Brain microvascular endothelial cell (primary cell): ENCODE measurements around the gene CLTC.

Source experiments
- DNase-seq: peaks from one replicate; pipeline ENCODE4 v3.0.0-alpha.2; 2020
- H3K27ac ChIP-seq: fragments of 250-450 bp; sonication (Bioruptor Pico); 2 replicates; pipeline ENCODE4 v1.5.1; 2020; ENCODE audit warnings: mild to moderate bottlenecking, moderate library complexity
- H3K27me3 ChIP-seq: fragments of 250-450 bp; sonication (Bioruptor Pico); replicated peaks from 2 replicates; pipeline ENCODE4 v1.5.1; 2020; ENCODE audit warnings: mild to moderate bottlenecking
- H3K36me3 ChIP-seq: fragments of 250-450 bp; sonication (Bioruptor Pico); replicated peaks from 2 replicates; pipeline ENCODE4 v1.5.1; 2020; ENCODE audit warnings: mild to moderate bottlenecking
- H3K4me3 ChIP-seq: 2 replicates; pipeline ENCODE4 v1.5.1; 2011; ENCODE audit warnings: low read depth, mild to moderate bottlenecking, control low read depth, low read length, moderate library complexity
- in situ Hi-C: cut with HindIII; loops from 2 replicates; pipeline ENCODE4 v1.10.0; 2017; ENCODE audit warnings: low sequenced_read_pairs, low pct_ligation_motif_present
- TF ChIP-seq, protein P1 (sequence below): IDR thresholded peaks from 2 replicates; pipeline ENCODE4 v1.5.1; 2011; ENCODE audit warnings: low read depth, mild to moderate bottlenecking, moderate library complexity, low read length, control low read depth, inconsistent platforms; ENCODE audit errors: missing control alignments

CLTC gene

DNA sequence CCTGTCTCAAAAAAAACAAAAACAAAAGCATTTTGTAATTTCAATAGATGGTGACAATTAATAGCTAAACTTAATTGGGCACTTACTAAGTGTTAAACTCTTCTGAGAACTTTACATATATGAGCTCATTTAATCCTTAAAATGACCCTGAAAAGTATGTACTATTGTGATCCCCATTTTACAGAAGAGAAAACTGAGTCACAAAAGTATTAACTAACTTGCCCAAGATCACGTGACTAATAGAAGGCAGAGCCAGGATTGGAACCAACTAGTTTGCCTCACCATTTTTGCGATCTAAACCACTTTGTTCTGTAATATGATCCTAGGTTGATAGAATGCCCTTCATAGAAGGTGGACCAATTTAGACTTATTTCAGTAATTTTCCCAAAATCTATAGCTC lies 114.0 kb downstream of the CLTC start:
- Histone ChIP-seq H3K27me3 (no peaks in the 10 kb centered on the region), H3K4me3 (no peak overlapping the region), H3K27ac (no peak overlapping the region), H3K36me3 (peaks cover 18% of the 10 kb centered on the region)
- DNase-seq = no peak
- TF ChIP-seq, protein P1, sequence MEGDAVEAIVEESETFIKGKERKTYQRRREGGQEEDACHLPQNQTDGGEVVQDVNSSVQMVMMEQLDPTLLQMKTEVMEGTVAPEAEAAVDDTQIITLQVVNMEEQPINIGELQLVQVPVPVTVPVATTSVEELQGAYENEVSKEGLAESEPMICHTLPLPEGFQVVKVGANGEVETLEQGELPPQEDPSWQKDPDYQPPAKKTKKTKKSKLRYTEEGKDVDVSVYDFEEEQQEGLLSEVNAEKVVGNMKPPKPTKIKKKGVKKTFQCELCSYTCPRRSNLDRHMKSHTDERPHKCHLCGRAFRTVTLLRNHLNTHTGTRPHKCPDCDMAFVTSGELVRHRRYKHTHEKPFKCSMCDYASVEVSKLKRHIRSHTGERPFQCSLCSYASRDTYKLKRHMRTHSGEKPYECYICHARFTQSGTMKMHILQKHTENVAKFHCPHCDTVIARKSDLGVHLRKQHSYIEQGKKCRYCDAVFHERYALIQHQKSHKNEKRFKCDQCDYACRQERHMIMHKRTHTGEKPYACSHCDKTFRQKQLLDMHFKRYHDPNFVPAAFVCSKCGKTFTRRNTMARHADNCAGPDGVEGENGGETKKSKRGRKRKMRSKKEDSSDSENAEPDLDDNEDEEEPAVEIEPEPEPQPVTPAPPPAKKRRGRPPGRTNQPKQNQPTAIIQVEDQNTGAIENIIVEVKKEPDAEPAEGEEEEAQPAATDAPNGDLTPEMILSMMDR = no peak
- in situ Hi-C loops = no loop called here

- peaks cover 18% of the 10 kb centered on the region for H3K36me3 ChIP-seq
- in situ Hi-C loops = no loop called here
- H3K27ac ChIP-seq = no peak overlapping the region
- no peak for DNase-seq
- TF ChIP-seq, protein P1 = no peak
- no peak overlapping the region for H3K4me3 ChIP-seq
- H3K27me3 ChIP-seq = no peaks in the 10 kb centered on the region
These were observed 114.5 kb downstream of the CLTC start for GRCh38 chr17:59734226-59734625.

DNA sequence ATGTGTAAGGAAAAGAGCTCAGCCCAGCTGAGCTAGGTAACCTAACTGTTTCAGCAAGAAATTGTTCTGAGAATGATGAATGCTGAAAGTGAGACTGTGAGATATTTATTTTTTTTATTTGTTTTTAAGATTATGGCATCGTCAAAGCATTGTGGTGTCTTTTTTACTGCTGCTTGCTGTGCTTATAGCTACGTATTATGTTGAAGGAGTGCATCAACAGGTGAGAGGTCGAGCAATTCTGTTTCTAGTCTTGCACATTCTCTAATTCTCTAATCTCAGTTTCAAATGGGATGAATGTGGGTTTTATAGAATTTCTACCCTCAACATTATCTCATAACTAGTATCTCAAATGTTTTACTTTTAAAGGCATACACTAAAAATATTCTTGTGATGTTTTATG lies 117.6 kb downstream of the CLTC start:
- Histone ChIP-seq H3K27me3 (no peaks in the 10 kb centered on the region), H3K27ac (no peak overlapping the region), H3K4me3 (no peak overlapping the region), H3K36me3 (peaks cover 18% of the 10 kb centered on the region)
- in situ Hi-C loops = no loop called here
- no peak for DNase-seq
- TF ChIP-seq, protein P1 = no peak

GRCh38 chr17:59743842-59744241 lies 124.1 kb downstream of the CLTC start:
- H3K27me3 ChIP-seq = no peaks in the 10 kb centered on the region
- H3K36me3 ChIP-seq = no peaks in the 10 kb centered on the region
- no peak overlapping the region for H3K4me3 ChIP-seq
- H3K27ac ChIP-seq = no peak overlapping the region
- TF ChIP-seq, protein P1 = no peak
- no peak for DNase-seq
- in situ Hi-C loops = no loop called here

DNA sequence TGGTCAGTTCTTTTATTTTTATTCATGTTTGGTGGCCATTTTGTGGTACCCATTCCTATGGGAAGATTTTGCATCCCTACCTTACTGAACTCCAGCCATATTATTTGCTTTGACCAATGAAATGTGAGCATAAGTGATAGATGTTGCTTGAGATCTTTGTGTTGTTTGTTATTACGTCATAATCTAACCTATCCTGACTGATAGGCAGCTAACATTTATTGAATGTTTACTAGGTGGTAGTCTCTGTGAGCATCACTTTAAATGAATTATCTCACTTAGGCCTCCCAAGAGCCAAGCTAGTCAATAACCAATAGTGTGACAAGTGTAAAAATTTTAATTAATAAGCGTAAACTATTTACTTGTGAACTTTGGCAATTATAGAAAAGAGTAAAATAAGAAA lies 125.3 kb downstream of the CLTC start:
- DNase-seq = no peak
- TF ChIP-seq, protein P1 = no peak
- no peaks in the 10 kb centered on the region for H3K36me3 ChIP-seq
- in situ Hi-C loops = no loop called here
- no peak overlapping the region for H3K4me3 ChIP-seq
- H3K27me3 ChIP-seq = no peaks in the 10 kb centered on the region
- no peak overlapping the region for H3K27ac ChIP-seq
